H1 (cell line): ENCODE measurements around the gene PGAM5. TPM values are rescaled to one million over a fixed set of nuclear protein-coding genes. Genes with fewer than 3 reads are reported as not detected.
A peak's percentile ranks its signal among the peaks of the same experiment; 100 is the strongest.

Experiments used
- CBX8 ChIP-seq: fragments of 300-800, 300-1000 bp; sonication (generic); IDR thresholded peaks from 2 replicates; pipeline ENCODE4 v1.7.1; 2016; ENCODE audit warnings: low read depth, low read length, borderline replicate concordance
- EGR1 ChIP-seq: IDR thresholded peaks from 2 replicates; pipeline ENCODE4 v1.6.1; 2011; ENCODE audit warnings: low read depth, low read length, borderline replicate concordance
- EZH2 ChIP-seq: fragments of 200-600 bp; sonication (generic); IDR thresholded peaks from 2 replicates; pipeline ENCODE4 v1.7.1; 2012; ENCODE audit warnings: low read depth, mild to moderate bottlenecking, moderate library complexity, low read length, inconsistent platforms; ENCODE audit not compliant: severe bottlenecking
- GTF2F1 ChIP-seq: IDR thresholded peaks from 2 replicates; pipeline ENCODE4 v1.6.1; 2012; ENCODE audit warnings: low read depth, low read length, improper control_type of control experiment, borderline replicate concordance
- HDAC6 ChIP-seq: IDR thresholded peaks from one replicate; pipeline ENCODE4 v1.7.1; 2012; ENCODE audit warnings: low read depth, mild to moderate bottlenecking, inconsistent platforms, low read length, moderate library complexity
- JUND ChIP-seq: IDR thresholded peaks from 2 replicates; pipeline ENCODE4 v1.6.1; 2011; ENCODE audit warnings: mild to moderate bottlenecking, improper control_type of control experiment, low read length
- KDM1A ChIP-seq: fragments of 200-600, 300-600 bp; sonication (generic); IDR thresholded peaks from 2 replicates; pipeline ENCODE4 v1.7.1; 2016; ENCODE audit warnings: mild to moderate bottlenecking, low read length, borderline replicate concordance
- KDM5A ChIP-seq: fragments of 200-600 bp; IDR thresholded peaks from 2 replicates; pipeline ENCODE4 v1.7.1; 2012; ENCODE audit warnings: mild to moderate bottlenecking, low read length, inconsistent platforms, mixed read lengths
- MAFK ChIP-seq: IDR thresholded peaks from 2 replicates; pipeline ENCODE4 v1.6.1; 2012; ENCODE audit warnings: low read depth, mild to moderate bottlenecking, improper control_type of control experiment, low read length
- POLR2AphosphoS5 ChIP-seq: IDR thresholded peaks from 2 replicates; pipeline ENCODE4 v1.6.1; 2011; ENCODE audit warnings: low read depth, low read length
- RAD21 ChIP-seq, 2 experiments: IDR thresholded peaks in 1 of 2; conservative IDR thresholded peaks in 1 of 2; 2 replicates each; pipeline ENCODE4 v1.6.1; 2011; ENCODE audit warnings: low read depth in 2 of 2, low read length in 2 of 2, improper control_type of control experiment in 1 of 2, inconsistent platforms in 1 of 2, mild to moderate bottlenecking in 1 of 2, moderate library complexity in 1 of 2
- SP1 ChIP-seq: IDR thresholded peaks from 2 replicates; pipeline ENCODE4 v1.6.1; 2011; ENCODE audit warnings: low read depth, low read length
- TAF1 ChIP-seq: IDR thresholded peaks from 2 replicates; pipeline ENCODE4 v1.6.1; 2011; ENCODE audit warnings: mild to moderate bottlenecking, low read depth, low read length
- TBP ChIP-seq: IDR thresholded peaks from 2 replicates; pipeline ENCODE4 v1.6.1; 2011; ENCODE audit warnings: low read depth, low read length, improper control_type of control experiment
- TCF12 ChIP-seq: IDR thresholded peaks from 2 replicates; pipeline ENCODE4 v1.6.1; 2011; ENCODE audit warnings: low read depth, mild to moderate bottlenecking, low read length
- TEAD4 ChIP-seq: IDR thresholded peaks from 2 replicates; pipeline ENCODE4 v1.6.1; 2012; ENCODE audit warnings: low read depth, low read length, inconsistent platforms, mixed read lengths
- ZNF274 ChIP-seq: IDR thresholded peaks from 2 replicates; pipeline ENCODE4 v1.7.0; 2012; ENCODE audit warnings: low read length, borderline replicate concordance; ENCODE audit errors: extremely low read depth
- polyA plus RNA-seq, 7 experiments: library from polyadenylated mRNA; depleted of rRNA in 3 of 7; stranded (reverse) in 5 of 7; unstranded in 2 of 7; fragments of >200 nt in 5 of 7; fragments of 200-250 nt in 2 of 7; gene quantifications; 1 replicate in 5 of 7; 2 replicates in 1 of 7; 4 replicates in 1 of 7; pipeline versions ENCODE4 v1.2.1 to v1.2.3, GENCODE V29; 2011 to 2013; ENCODE audit warnings: missing spikeins in 2 of 7, mixed read lengths in 2 of 7
- total RNA-seq: library from RNA; stranded (reverse); fragmentation: NEBNext Ultra II Directional; extraction: Animal tissue kit (Norgen Biotek cat#: 25700); gene quantifications from 2 replicates; pipeline ENCODE4 v1.2.1, GENCODE V29; 2021
- TF ChIP-seq, protein P1 (sequence below): IDR thresholded peaks from 2 replicates; pipeline ENCODE4 v1.6.1; 2011; ENCODE audit warnings: low read length, improper control_type of control experiment
- TF ChIP-seq, protein P2 (sequence below): IDR thresholded peaks from 2 replicates; pipeline ENCODE4 v1.6.1; 2012; ENCODE audit warnings: inconsistent platforms
- TF ChIP-seq, protein P3 (sequence below): IDR thresholded peaks from 2 replicates; pipeline ENCODE4 v1.6.1; 2012; ENCODE audit warnings: inconsistent platforms
- TF ChIP-seq, protein P4 (sequence below): IDR thresholded peaks from 2 replicates; pipeline ENCODE4 v1.6.1; 2011; ENCODE audit warnings: low read depth, mild to moderate bottlenecking, low read length; ENCODE audit not compliant: insufficient read depth

Gene PGAM5
- total and polyA plus RNA-seq, 2 of the 8 experiments (the other 6 are each of a cell fraction or from before 2014, with no cell fraction given): 66.4 to 84.0 TPM

DNA sequence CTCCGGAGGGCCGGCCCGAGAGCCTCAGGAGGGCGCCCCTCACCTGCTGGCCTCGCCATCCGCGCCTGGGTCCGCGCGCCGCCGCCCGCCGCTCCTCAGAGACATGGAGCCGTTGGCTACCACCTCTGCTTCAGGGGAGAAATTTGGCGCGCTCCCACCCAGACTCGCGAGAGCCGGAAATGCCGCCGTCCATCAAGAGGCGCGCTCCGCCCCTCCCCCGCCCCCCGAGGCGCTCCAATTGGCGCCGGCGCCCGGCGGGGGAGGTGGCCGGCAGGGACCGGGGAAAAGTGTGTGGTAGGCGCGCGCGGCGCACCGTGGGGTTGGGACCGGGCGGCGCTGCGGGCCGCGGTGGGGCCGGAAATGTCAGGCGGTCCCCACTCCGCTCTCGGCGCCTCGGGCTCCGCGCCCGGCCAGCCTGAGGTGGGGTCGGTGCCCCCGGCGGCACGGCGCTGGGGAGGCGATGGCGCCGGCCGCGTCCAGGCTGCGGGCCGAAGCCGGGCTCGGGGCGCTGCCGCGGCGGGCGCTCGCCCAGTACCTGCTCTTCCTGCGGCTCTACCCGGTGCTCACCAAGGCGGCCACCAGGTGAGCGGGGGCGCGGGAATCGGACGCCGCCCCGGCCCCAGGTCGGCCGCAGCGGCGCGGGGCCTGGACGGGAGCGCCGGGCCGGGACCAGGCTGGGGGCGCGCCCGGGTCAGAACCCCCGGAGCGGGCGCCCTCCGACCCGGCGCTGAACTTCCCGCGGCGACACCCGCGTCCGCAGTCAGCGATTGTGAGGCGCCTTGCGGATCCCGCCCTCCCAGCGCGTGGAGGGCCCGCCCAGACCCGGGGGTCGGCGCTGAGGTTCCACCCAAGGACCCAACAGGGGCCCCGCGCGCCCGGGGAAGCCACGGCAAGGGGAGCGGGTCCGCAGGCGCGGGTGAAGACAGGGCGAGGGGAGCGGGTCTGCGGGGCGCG, 23.2 kb upstream of the PGAM5 start, which contains the start of the genes POLE and PXMP2 (continued):
- TF ChIP-seq, protein P1, sequence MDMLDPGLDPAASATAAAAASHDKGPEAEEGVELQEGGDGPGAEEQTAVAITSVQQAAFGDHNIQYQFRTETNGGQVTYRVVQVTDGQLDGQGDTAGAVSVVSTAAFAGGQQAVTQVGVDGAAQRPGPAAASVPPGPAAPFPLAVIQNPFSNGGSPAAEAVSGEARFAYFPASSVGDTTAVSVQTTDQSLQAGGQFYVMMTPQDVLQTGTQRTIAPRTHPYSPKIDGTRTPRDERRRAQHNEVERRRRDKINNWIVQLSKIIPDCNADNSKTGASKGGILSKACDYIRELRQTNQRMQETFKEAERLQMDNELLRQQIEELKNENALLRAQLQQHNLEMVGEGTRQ: no peak
- TF ChIP-seq TBP (peak; percentile 79), TAF1 (peak; percentile 93), SP1 (peak; percentile 44; the same call in 1 of the 2 replicates), POLR2AphosphoS5 (peak; percentile 89), RAD21 (IDR thresholded peaks at IDR 0.05 in 1 of 2, conservative IDR thresholded peaks at IDR 0.05 in 1 of 2; ENCODE audit: low read depth in 2 of 2, low read length in 2 of 2) (no peak), HDAC6 (no peak), GTF2F1 (0 out of 2 replicates have a peak, but pooled peaks have one; percentile 6), JUND (no peak), TEAD4 (0 out of 2 replicates have a peak, but pooled peaks have one; percentile 25), MAFK (no peak), CBX8 (no peak), KDM5A (no peak), EZH2 (no peak), ZNF274 (no peak), KDM1A (no peak), TCF12 (no peak), EGR1 (peak; percentile 91)
- TF ChIP-seq, protein P2, sequence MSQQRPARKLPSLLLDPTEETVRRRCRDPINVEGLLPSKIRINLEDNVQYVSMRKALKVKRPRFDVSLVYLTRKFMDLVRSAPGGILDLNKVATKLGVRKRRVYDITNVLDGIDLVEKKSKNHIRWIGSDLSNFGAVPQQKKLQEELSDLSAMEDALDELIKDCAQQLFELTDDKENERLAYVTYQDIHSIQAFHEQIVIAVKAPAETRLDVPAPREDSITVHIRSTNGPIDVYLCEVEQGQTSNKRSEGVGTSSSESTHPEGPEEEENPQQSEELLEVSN: peak; percentile 73
- TF ChIP-seq, protein P3, sequence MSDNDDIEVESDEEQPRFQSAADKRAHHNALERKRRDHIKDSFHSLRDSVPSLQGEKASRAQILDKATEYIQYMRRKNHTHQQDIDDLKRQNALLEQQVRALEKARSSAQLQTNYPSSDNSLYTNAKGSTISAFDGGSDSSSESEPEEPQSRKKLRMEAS: peak; percentile 40; the same call in 1 of the 2 replicates
- TF ChIP-seq, protein P4, sequence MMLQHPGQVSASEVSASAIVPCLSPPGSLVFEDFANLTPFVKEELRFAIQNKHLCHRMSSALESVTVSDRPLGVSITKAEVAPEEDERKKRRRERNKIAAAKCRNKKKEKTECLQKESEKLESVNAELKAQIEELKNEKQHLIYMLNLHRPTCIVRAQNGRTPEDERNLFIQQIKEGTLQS: no peak
